Fibroblast of lung (primary cell): ENCODE results near the gene AQR. TPM values are rescaled to one million over a fixed set of nuclear protein-coding genes. Genes with fewer than 3 reads are reported as not detected.
"Not testable (repeated sequence)": the region's sequence is repeated elsewhere in the genome, so short reads cannot be mapped to it uniquely, and the experiment has no call there.

Experiments used
- DNase-seq, 2 donors: peaks; one replicate each; pipeline versions ENCODE4 v3.0.0 to v3.0.0-alpha.2; 2010; ENCODE audit warnings: low read depth in 2 of 2
- H2AFZ ChIP-seq: 2 replicates; pipeline ENCODE4 v1.5.1; 2012; ENCODE audit warnings: low read length, control low read depth, inconsistent platforms
- H3K27ac ChIP-seq: 2 replicates; pipeline ENCODE4 v1.5.1; 2011; ENCODE audit warnings: low read length, control low read depth; ENCODE audit not compliant: insufficient read depth
- H3K27me3 ChIP-seq: 2 replicates; pipeline ENCODE4 v1.5.1; 2011; ENCODE audit warnings: mild to moderate bottlenecking, low read length; ENCODE audit not compliant: control insufficient read depth, insufficient read depth
- H3K36me3 ChIP-seq: 2 replicates; pipeline ENCODE4 v1.5.1; 2011; ENCODE audit warnings: low read length; ENCODE audit not compliant: control insufficient read depth, insufficient read depth
- H3K4me1 ChIP-seq: 2 replicates; pipeline ENCODE4 v1.5.1; 2011; ENCODE audit warnings: low read length; ENCODE audit not compliant: control insufficient read depth, insufficient read depth; ENCODE audit errors: extremely low read depth
- H3K4me2 ChIP-seq: 2 replicates; pipeline ENCODE4 v1.5.1; 2011; ENCODE audit warnings: low read length, control low read depth; ENCODE audit not compliant: insufficient read depth; ENCODE audit errors: extremely low read depth
- H3K4me3 ChIP-seq, 4 experiments: fragments of 200-600 bp in 1 of 4; sonication (generic) in 1 of 4; replicated peaks in 1 of 4; 2 replicates each; pipeline ENCODE4 v1.5.1; 2011 to 2016; ENCODE audit warnings: low read length in 4 of 4, low read depth in 3 of 4, mild to moderate bottlenecking in 3 of 4, control low read depth in 2 of 4, inconsistent platforms in 1 of 4, mixed read lengths in 1 of 4; ENCODE audit not compliant: insufficient read depth in 1 of 4; ENCODE audit errors: control extremely low read depth in 1 of 4
- H3K79me2 ChIP-seq: 2 replicates; pipeline ENCODE4 v1.5.1; 2012; ENCODE audit warnings: mild to moderate bottlenecking, low read length, inconsistent platforms; ENCODE audit not compliant: control insufficient read depth, insufficient read depth
- H3K9ac ChIP-seq: 2 replicates; pipeline ENCODE4 v1.5.1; 2011; ENCODE audit warnings: mild to moderate bottlenecking, low read length, control low read depth; ENCODE audit not compliant: insufficient read depth
- H3K9me3 ChIP-seq: 2 replicates; pipeline ENCODE4 v1.5.1; 2012; ENCODE audit warnings: low read depth, low read length; ENCODE audit not compliant: control insufficient read depth, insufficient read depth
- H4K20me1 ChIP-seq: 2 replicates; pipeline ENCODE4 v1.5.1; 2011; ENCODE audit warnings: low read length; ENCODE audit not compliant: control insufficient read depth, insufficient read depth; ENCODE audit errors: extremely low read depth
- CTCF ChIP-seq, 2 donors: IDR thresholded peaks in 1 of 2; conservative IDR thresholded peaks in 1 of 2; 1 replicate in 1 of 2; 2 replicates in 1 of 2; pipeline ENCODE4 v1.5.1; 2011 to 2012; ENCODE audit warnings: low read length in 2 of 2, control low read depth in 1 of 2, inconsistent platforms in 1 of 2, low read depth in 1 of 2, mild to moderate bottlenecking in 1 of 2
- EZH2 ChIP-seq: IDR thresholded peaks from 2 replicates; pipeline ENCODE4 v1.5.1; 2012; ENCODE audit warnings: low read length, control low read depth, mild to moderate bottlenecking; ENCODE audit errors: missing control alignments
- polyA plus RNA-seq, 2 donors: library from polyadenylated mRNA; depleted of rRNA in 1 of 2; stranded (reverse) in 1 of 2; unstranded in 1 of 2; fragments of >200 nt; gene quantifications; 2 replicates each; pipeline ENCODE4 v1.2.1, GENCODE V29; 2011 to 2012; ENCODE audit warnings: missing spikeins in 1 of 2
- total RNA-seq: library from RNA; depleted of rRNA; stranded (reverse); fragments of >200 nt; gene quantifications from 2 replicates; pipeline ENCODE4 v1.2.1, GENCODE V29; 2014

Gene AQR
- total and polyA plus RNA-seq, 2 donors (not counting 1 experiment from before 2014, with no cell fraction given): 19.7 to 33.0 TPM

DNA sequence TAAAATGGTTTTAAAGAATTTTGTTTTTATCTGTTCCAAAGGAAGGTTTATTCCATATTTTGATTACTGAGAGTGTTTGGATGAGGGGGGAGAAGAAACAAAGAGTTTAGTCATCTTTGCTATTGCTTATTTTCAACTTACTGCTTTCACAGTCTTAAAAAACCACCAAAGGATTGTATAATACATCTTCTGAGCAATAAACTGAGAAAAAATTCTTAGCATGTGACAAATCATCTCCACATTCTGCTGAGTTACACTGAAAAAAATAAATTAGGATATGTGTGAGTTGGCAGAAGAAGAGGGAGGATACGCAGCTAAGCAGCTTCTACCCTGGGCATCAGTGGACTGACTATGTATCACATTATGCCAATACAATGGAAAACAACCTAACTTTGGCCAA, 151.0 kb downstream of the AQR start:
- H3K9me3 ChIP-seq: no peaks in the 10 kb centered on the region
- H3K27ac ChIP-seq: no peak overlapping the region
- H3K9ac ChIP-seq: no peak overlapping the region
- TF ChIP-seq EZH2 (no peak), CTCF (conservative IDR thresholded peaks at IDR 0.05 in 1 of 2, IDR thresholded peaks at IDR 0.05 in 1 of 2; ENCODE audit: low read depth in 1 of 2, low read length in 2 of 2) (no peak)
- no peak overlapping the region for H2AFZ ChIP-seq
- H4K20me1 ChIP-seq: no peaks in the 10 kb centered on the region
- no peaks in the 10 kb centered on the region for H3K36me3 ChIP-seq
- H3K27me3 ChIP-seq: no peaks in the 10 kb centered on the region
- peaks cover 2% of the 10 kb centered on the region for H3K4me1 ChIP-seq
- peak in 1 of 2 donors; percentile 39 for DNase-seq
- no peak overlapping the region for H3K4me2 ChIP-seq
- no peak overlapping the region for H3K4me3 ChIP-seq
- no peaks in the 10 kb centered on the region for H3K79me2 ChIP-seq

DNA sequence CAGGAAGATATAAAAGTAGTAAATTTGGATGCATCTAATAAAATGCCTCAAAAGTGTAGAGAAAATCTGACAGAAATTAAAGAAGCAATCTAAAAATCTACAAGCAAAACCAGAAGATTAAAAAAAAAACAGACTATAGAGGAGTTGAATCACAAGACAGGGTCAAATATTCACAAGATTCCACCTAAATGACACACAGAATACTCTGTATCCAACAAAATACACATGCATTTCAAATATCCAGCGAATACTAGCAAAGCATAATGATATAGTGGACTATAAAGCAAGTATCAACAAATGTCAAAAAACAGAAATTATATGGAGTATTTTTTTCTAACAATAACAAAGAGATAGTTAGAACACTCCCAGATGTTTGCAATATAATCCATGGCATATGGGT, 153.7 kb downstream of the AQR start:
- H3K9ac ChIP-seq: no peak overlapping the region
- DNase-seq: no peak
- H3K27me3 ChIP-seq: no peaks in the 10 kb centered on the region
- no peak overlapping the region for H3K4me2 ChIP-seq
- no peak overlapping the region for H3K27ac ChIP-seq
- no peaks in the 10 kb centered on the region for H3K36me3 ChIP-seq
- H2AFZ ChIP-seq: no peak overlapping the region
- H3K79me2 ChIP-seq: no peaks in the 10 kb centered on the region
- no peak overlapping the region for H3K4me3 ChIP-seq
- no peaks in the 10 kb centered on the region for H4K20me1 ChIP-seq
- peaks cover 17% of the 10 kb centered on the region for H3K4me1 ChIP-seq
- TF ChIP-seq CTCF (conservative IDR thresholded peaks at IDR 0.05 in 1 of 2, IDR thresholded peaks at IDR 0.05 in 1 of 2; ENCODE audit: low read depth in 1 of 2, low read length in 2 of 2) (no peak), EZH2 (no peak)
- H3K9me3 ChIP-seq: no peaks in the 10 kb centered on the region

DNA sequence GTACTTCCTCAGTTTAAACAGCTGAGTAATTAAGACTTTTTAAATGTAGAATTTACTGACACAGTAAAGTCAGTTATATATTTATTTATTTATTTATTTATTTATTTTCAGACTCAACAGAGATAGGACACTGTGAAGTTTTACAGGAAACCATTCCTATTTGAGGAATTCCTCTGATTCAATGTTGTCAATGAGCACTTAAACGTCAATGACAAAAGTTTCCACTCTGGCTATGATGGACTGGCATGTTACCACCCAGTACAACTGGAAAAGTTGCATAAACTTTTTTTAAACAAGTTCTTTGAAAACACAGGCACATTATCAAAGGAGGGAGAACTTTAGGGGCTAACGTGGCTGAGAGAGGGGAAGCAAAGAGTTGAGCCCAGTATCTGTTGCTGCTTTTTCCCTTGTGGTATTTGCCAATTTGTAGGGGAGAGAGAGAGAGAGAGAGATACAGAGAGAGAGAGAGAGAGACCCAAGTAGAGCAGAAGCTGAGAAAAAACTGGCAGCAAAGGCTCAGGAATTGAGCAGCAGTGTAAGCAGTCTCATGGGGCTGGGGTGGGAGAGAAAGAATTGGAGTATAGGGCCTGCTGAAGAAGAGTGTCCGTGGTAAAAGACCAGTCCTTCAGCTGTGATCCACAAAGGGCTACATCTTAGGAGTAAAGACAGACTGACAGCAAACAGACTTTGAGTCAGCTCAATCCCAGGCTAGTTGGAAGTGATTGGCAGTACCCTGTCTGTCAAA, 155.9 kb downstream of the AQR start:
- no peak overlapping the region for H3K4me2 ChIP-seq
- no peak overlapping the region for H3K4me3 ChIP-seq
- H2AFZ ChIP-seq: peak overlapping the region; percentile 11
- no peak for TF ChIP-seq EZH2
- no peak for TF ChIP-seq CTCF (conservative IDR thresholded peaks at IDR 0.05 in 1 of 2, IDR thresholded peaks at IDR 0.05 in 1 of 2; ENCODE audit: low read depth in 1 of 2, low read length in 2 of 2)
- no peak overlapping the region for H3K9ac ChIP-seq
- no peaks in the 10 kb centered on the region for H3K79me2 ChIP-seq
- no peaks in the 10 kb centered on the region for H4K20me1 ChIP-seq
- no peak overlapping the region for H3K27ac ChIP-seq
- no peak for DNase-seq
- H3K27me3 ChIP-seq: no peaks in the 10 kb centered on the region
- H3K9me3 ChIP-seq: no peaks in the 10 kb centered on the region
- peaks cover 21% of the 10 kb centered on the region for H3K4me1 ChIP-seq
- no peaks in the 10 kb centered on the region for H3K36me3 ChIP-seq

DNA sequence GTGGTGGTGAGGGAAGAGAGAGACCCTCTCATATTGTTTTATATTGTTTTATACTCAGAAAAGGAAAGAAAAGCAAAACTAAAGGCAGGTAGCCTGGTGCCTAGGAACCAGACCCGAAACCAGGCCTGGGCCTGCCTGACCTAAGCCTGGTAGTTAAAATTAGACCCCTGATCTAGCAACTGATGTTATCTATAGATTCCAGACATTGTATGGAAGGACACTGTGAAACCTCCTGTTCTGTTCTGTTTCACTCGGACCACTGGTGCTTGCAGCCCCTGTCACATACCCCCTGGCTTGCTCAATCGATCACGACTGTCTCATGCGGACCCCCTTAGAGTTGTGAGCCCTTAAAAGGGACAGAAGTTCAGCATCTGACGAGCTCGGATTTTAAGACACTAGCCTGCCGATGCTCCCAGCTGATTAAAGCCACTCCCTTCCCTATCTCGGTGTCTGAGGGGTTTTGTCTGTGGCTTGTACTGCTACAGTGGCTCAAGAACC, 156.6 kb downstream of the AQR start:
- H4K20me1 ChIP-seq, H3K4me3 ChIP-seq, H3K9ac ChIP-seq, H3K27me3 ChIP-seq, H3K79me2 ChIP-seq, DNase-seq, H3K9me3 ChIP-seq, H3K36me3 ChIP-seq: not testable (repeated sequence)
- Histone ChIP-seq H2AFZ (peak overlapping the region; percentile 62), H3K4me1 (peaks cover 21% of the 10 kb centered on the region), H3K27ac (peak overlapping the region; percentile 62), H3K4me2 (peak overlapping the region; percentile 26)
